Measurements from ENCODE around the gene TXLNB. TPM values are rescaled to one million over a fixed set of nuclear protein-coding genes. Genes with fewer than 3 reads are reported as not detected.
A peak's percentile ranks its signal among the peaks of the same experiment; 100 is the strongest.

The TXLNB gene
- total and polyA plus RNA-seq, 10 donors, result 1.2 to 6.6 (median 3.1) TPM

DNA sequence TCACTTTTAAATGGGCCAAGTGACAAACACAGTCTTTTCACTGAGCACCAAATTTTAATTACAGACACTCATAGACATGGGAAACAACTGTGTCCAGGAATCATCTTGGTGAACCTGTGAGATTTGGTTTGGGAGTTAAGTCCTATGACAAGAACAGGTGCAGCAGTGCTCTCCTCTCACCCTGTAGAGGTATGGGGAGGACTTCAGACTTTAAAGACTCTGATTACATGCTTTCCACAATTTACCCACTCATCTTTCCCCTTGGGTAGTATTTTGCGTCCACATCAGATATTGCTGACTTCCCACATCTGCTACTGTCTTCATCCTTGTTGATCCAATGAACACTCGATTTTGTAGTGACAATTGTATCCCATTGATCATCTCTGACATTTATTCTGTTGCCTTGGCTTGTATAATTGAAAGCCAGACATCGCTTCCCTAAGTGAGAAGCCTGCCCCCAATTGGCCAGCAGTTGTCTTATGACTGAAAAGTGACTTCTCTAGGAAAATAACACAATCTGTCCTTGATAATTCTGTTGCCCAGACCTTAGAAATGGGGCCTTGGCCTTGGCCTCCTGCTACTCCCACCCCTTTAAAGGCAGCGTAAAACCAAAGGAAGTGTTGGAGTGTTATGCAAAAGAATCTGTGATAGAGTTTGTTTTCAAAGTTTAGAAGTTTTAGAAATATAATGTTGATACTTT is 40.0 kb downstream of the TXLNB start:
- Histone ChIP-seq H3K27ac (peak overlapping the region in 7 of 8 donors; percentile 21 to 60 (median 44)), H3K4me3 (no peak overlapping the region), H3K4me1 (peaks cover 15 to 28% (median 23%) of the 10 kb centered on the region in 6 donors), H3K9me3 (no peaks in the 10 kb centered on the region), H3K27me3 (replicated peaks in 1 of 7) (no peaks in the 10 kb centered on the region), H3K36me3 (no peaks in the 10 kb centered on the region)
- no peak for TF ChIP-seq POLR2AphosphoS5 (IDR thresholded peaks at IDR 0.05)
- TF ChIP-seq CTCF (IDR thresholded peaks at IDR 0.05 in 8 of 11, conservative IDR thresholded peaks at IDR 0.05 in 3 of 11), result no peak
- no peak for TF ChIP-seq POLR2A (IDR thresholded peaks at IDR 0.05)
- 73 to 86% (median 80%) methylated on average over 4 of the region's 4 CpGs for WGBS, 5 donors
- DNase-seq, result no peak
- intact Hi-C loops (cut with DNase I; ENCODE audit: low total_unique reads), result no loop called here

GRCh38 chr6:139251045-139251690 is 40.6 kb downstream of the TXLNB start:
- no peak for TF ChIP-seq CTCF (IDR thresholded peaks at IDR 0.05 in 8 of 11, conservative IDR thresholded peaks at IDR 0.05 in 3 of 11)
- TF ChIP-seq POLR2A (IDR thresholded peaks at IDR 0.05), result no peak
- no peak for TF ChIP-seq POLR2AphosphoS5 (IDR thresholded peaks at IDR 0.05)
- intact Hi-C loops (cut with DNase I; ENCODE audit: low total_unique reads), result no loop called here
- no peaks in the 10 kb centered on the region for H3K27me3 ChIP-seq (replicated peaks in 1 of 7)
- H3K9me3 ChIP-seq, result no peaks in the 10 kb centered on the region
- no peaks in the 10 kb centered on the region for H3K36me3 ChIP-seq
- H3K27ac ChIP-seq, result peak overlapping the region in 7 of 8 donors; percentile 21 to 60 (median 44)
- WGBS, 5 donors, result 49 to 67% (median 58%) methylated on average over 2 of the region's 2 CpGs
- H3K4me3 ChIP-seq, result no peak overlapping the region
- DNase-seq, result no peak
- peaks cover 15 to 28% (median 23%) of the 10 kb centered on the region in 6 donors for H3K4me1 ChIP-seq

GRCh38 chr6:139250296-139251044 is 41.3 kb downstream of the TXLNB start:
- Histone ChIP-seq H3K27ac (peak overlapping the region in 6 of 8 donors; percentile 36 to 60 (median 47)), H3K36me3 (peaks cover 0 to 4% (median 0%) of the 10 kb centered on the region in 6 donors), H3K9me3 (no peaks in the 10 kb centered on the region), H3K27me3 (replicated peaks in 1 of 7) (no peaks in the 10 kb centered on the region), H3K4me3 (no peak overlapping the region), H3K4me1 (peaks cover 15 to 28% (median 23%) of the 10 kb centered on the region in 6 donors)
- intact Hi-C loops (cut with DNase I; ENCODE audit: low total_unique reads), result no loop called here
- peak; percentile 85 for DNase-seq
- TF ChIP-seq POLR2AphosphoS5 (IDR thresholded peaks at IDR 0.05) (peak in 1 of 3 donors; percentile 28), POLR2A (IDR thresholded peaks at IDR 0.05) (no peak), CTCF (IDR thresholded peaks at IDR 0.05 in 8 of 11, conservative IDR thresholded peaks at IDR 0.05 in 3 of 11) (peak; percentile 36 to 80 (median 75))
- WGBS, 5 donors, result 54 to 71% (median 58%) methylated on average over 3 of the region's 3 CpGs

Measured in spleen (tissue), 11 donors.